Gastroesophageal sphincter (tissue), 3 donors: ENCODE data around the gene ZNF367.

Experiments
- EP300 ChIP-seq: sonication (generic); formaldehyde crosslinking; IDR thresholded peaks from one replicate; pipeline ENCODE4 v1.6.1; 2017; ENCODE audit warnings: antibody characterized with exemption, mild to moderate bottlenecking
- POLR2A ChIP-seq, 2 donors: fragments of 450-650 bp; IDR thresholded peaks; one replicate each; pipeline ENCODE4 v1.6.1; 2017; ENCODE audit warnings: antibody characterized with exemption in 2 of 2, mild to moderate bottlenecking in 2 of 2, moderate library complexity in 1 of 2
- POLR2AphosphoS5 ChIP-seq: sonication (generic); formaldehyde crosslinking; IDR thresholded peaks from one replicate; pipeline ENCODE4 v1.6.1; 2017; ENCODE audit warnings: antibody characterized with exemption
- TF ChIP-seq, protein P1 (sequence below), 4 experiments: fragments of 200-600 bp in 2 of 4; fragments of 450-650 bp in 2 of 4; sonication (generic) in 1 of 4; IDR thresholded peaks; one replicate each; pipeline ENCODE4 v1.5.1; 2017 to 2019; ENCODE audit warnings: antibody characterized with exemption in 4 of 4, mild to moderate bottlenecking in 2 of 4, moderate library complexity in 2 of 4

DNA sequence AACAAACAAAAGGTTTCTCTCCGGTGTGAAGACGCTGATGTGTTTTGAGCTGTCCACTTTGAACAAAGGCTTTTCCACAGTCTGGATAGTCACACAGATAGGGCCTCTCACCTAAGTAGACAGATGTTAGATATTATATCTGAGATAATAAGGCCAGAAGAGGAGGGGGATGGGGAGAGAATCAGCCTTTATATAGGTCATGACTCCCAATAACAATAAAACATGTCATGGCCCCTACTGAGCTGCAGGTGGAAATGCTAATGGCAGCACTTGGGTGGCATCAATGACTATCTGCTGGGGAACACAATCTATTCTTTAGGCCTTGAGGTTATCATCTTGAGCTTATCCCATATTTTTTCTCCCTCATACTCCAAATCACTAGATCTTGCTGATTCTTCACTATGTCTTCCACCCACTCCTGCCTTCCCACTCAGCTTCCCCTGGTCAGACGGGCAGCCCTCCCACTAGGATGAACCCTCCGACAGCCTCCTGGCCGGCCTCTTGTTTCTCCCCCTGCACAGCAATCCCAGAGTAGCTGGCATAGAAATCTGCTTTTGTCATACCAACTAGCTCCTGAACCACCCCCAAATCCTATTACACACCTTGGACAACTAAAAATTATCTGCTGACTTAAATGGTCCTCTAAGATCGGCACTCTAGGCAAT is 23.2 kb downstream of the ZNF367 start:
- TF ChIP-seq, protein P1, sequence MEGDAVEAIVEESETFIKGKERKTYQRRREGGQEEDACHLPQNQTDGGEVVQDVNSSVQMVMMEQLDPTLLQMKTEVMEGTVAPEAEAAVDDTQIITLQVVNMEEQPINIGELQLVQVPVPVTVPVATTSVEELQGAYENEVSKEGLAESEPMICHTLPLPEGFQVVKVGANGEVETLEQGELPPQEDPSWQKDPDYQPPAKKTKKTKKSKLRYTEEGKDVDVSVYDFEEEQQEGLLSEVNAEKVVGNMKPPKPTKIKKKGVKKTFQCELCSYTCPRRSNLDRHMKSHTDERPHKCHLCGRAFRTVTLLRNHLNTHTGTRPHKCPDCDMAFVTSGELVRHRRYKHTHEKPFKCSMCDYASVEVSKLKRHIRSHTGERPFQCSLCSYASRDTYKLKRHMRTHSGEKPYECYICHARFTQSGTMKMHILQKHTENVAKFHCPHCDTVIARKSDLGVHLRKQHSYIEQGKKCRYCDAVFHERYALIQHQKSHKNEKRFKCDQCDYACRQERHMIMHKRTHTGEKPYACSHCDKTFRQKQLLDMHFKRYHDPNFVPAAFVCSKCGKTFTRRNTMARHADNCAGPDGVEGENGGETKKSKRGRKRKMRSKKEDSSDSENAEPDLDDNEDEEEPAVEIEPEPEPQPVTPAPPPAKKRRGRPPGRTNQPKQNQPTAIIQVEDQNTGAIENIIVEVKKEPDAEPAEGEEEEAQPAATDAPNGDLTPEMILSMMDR (IDR thresholded peaks at IDR 0.05): no peak
- TF ChIP-seq POLR2AphosphoS5 (no peak), POLR2A (IDR thresholded peaks at IDR 0.05) (no peak), EP300 (no peak)
